ENCODE results near the gene LRP2.

DNA sequence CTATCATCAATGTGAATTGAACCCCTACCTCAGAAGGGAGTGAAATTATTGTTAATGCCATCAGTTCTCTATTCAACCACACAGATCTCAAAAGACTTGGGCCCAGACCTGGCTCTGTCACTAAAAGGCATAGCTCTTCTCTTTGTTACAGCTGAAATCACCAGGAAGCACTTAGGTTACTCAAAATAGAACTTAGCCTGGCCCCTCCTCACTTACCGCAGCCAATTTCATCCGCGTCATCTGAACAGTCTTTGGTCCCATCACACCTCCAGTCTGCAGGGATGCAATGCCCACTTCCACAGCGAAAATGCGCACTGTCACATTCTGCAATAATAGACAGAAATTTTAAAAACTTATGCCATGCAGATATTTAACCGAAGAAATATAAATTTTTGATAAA lies 41.8 kb downstream of the LRP2 start:
- TF ChIP-seq, protein P1, sequence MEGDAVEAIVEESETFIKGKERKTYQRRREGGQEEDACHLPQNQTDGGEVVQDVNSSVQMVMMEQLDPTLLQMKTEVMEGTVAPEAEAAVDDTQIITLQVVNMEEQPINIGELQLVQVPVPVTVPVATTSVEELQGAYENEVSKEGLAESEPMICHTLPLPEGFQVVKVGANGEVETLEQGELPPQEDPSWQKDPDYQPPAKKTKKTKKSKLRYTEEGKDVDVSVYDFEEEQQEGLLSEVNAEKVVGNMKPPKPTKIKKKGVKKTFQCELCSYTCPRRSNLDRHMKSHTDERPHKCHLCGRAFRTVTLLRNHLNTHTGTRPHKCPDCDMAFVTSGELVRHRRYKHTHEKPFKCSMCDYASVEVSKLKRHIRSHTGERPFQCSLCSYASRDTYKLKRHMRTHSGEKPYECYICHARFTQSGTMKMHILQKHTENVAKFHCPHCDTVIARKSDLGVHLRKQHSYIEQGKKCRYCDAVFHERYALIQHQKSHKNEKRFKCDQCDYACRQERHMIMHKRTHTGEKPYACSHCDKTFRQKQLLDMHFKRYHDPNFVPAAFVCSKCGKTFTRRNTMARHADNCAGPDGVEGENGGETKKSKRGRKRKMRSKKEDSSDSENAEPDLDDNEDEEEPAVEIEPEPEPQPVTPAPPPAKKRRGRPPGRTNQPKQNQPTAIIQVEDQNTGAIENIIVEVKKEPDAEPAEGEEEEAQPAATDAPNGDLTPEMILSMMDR (IDR thresholded peaks at IDR 0.05): no peak
- no peak for TF ChIP-seq POLR2A (IDR thresholded peaks at IDR 0.05)

Data from thyroid gland (tissue), 4 donors.